HG02973 (cell line): ENCODE measurements around the gene LRRC30.
"Not testable (repeated sequence)": the region's sequence is repeated elsewhere in the genome, so short reads cannot be mapped to it uniquely, and the experiment has no call there.

Experiments
- ATAC-seq: cut with Tn5 transposase; IDR thresholded peaks from one replicate; pipeline ENCODE4 v1.9.1; 2021; ENCODE audit warnings: moderate library complexity; ENCODE audit not compliant: unreplicated experiment

Gene LRRC30

GRCh38 chr18:7230626-7231349 lies at the start of gene LRRC30:
Gene LRRC30, plus strand, starts transcription at chr18:7231089. Its CDS starts 50 bp downstream, at chr18:7231139.
- no peak for ATAC-seq

- no peak for ATAC-seq
Measured at GRCh38 chr18:7185701-7186100, 45.2 kb upstream of the LRRC30 start.

DNA sequence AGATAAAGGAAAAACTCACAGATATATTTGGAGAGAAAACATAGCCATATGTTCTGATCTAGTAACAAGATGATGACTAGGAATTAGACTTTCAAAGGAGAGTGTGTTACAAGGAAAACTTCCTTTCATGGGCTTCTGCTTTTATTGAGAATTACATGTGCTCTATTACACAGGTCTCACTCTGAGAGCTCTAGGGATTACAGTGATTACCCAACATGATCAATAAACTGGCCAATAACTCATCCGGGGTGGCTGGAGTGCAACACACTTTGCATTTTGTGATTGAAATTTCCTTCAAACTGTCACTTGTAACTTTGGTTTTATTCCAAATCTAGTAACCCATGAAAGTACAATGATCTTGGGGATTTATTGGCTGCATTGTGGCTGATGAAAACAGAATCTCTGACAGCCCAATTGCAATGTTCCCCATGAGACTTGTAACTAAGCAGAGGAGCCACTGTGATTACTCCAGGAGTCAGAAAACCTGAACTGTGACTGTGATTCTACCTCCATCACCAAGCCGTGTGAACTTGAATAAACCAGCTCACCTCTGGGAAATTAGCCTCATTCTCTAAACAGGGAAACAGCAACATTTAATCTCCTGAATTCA lies 40.2 kb upstream of the LRRC30 start:
- no peak for ATAC-seq

GRCh38 chr18:7191736-7192135 lies 39.2 kb upstream of the LRRC30 start:
- no peak for ATAC-seq

DNA sequence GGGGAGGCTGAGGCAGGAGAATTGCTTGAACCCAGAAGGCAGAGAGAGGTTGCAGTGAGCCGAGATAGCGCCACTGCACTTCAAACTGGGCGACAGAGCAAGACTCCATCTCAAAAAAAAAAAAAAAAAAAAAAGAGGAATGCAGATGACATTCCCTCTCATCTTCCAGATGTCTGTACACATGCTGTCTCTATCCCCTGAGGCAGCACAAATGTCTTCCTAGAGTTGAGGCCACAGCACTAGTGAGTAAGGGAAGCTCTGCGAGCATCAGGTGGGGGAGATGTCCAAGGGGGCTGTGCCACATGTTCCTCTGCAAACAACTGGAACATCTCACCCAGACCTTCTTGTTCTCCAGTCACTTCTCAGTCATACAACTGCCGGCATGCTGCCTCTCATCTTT lies 35.6 kb upstream of the LRRC30 start:
- no peak for ATAC-seq

DNA sequence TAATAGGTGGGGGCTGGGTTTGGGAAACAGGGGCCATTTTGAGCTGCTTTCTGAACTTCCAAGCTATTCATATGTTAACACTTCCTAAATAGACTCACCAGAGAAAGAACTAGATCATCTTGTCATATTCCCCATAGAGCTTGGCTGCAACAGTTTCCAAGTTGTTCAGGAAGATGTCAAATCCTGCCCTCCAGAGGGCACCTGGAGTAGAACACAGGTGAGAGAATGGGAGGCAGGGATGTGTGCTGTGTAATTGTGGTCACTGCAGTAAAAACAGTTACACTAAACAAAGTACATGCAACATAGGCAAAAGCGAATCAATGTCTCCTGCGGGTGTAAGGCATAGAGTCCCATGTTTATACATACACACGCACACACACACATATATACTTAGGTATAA lies 34.5 kb upstream of the LRRC30 start:
- no peak for ATAC-seq

GRCh38 chr18:7197854-7198253 lies 33.0 kb upstream of the LRRC30 start:
- no peak for ATAC-seq

DNA sequence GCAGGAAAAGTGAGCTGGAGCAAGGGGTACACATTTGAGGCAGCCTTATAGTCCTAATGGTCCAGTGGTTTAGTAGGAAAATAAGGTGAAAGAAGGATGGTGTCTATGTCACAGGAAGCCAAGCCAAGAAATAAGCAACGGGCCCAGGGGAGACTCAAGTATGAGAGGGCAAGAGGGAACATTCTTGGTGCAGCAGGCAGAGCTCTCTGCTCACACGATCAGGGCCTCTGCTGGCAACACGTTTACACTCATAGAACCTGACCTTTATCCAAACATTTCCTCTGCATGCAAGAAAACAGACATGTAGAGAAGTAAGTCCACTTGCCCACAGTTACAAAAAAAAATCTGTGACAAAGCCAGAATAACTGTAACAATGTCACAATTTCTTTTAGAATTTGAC lies 32.6 kb upstream of the LRRC30 start:
- no peak for ATAC-seq

DNA sequence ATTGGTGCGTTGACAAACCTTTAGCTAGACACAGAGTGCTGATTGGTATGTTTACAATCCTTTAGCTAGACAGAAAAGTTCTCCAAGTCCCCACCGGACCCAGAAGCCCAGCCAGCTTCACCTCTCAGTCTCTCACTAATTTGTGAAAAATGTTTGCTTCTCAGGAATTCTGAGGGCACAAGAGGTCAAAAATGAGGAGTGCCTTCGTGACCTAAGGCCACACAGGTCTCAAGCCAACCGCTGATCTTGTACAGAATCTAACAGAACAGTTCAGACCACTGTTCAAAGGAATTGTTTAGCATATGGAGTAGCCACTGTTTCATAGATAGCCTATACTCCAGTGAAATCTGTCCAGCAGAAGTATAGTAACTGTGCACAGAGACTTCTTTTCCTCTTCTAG lies 29.8 kb upstream of the LRRC30 start:
- no peak for ATAC-seq

GRCh38 chr18:7202169-7202568 lies 28.7 kb upstream of the LRRC30 start:
- ATAC-seq = no peak

GRCh38 chr18:7203601-7204000 lies 27.3 kb upstream of the LRRC30 start:
- not testable (repeated sequence) for ATAC-seq

DNA sequence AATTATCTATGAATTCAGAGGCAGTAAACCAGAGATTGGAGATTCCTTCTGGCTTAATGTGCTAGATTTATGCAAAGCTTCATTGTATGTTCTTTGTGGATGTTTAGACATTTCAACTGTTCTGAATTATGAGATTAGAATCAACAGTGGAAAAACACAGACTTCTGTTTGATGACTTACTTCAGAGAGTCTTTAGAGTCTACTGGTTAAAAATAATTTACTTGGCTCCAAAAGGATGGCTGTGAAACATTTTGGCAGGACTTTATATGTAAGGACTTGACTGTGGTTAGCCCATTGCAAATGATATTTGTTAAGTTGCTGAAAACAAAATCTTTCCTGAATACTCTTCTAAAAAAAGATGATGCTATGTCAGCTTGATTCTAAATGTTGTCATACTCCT lies 25.5 kb upstream of the LRRC30 start:
- ATAC-seq = no peak

DNA sequence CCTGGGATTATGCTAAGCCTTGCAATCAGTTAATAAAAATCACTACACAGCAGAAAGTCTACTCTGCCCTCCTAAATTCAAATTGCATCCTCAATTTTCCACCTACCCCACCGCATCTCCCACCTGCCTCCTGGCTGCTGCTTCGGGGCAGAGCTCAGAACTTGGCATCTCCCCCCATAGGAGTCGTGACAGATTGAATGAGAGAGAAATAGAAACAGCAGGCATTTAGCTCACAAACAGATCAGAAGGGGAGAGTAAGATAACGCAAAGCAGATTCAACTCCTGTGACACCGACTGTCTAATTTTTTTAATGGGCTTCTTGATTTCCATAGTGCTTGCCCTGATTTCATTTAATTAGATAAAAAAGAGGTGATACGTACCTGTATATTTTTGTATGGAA lies 24.7 kb upstream of the LRRC30 start:
- no peak for ATAC-seq

DNA sequence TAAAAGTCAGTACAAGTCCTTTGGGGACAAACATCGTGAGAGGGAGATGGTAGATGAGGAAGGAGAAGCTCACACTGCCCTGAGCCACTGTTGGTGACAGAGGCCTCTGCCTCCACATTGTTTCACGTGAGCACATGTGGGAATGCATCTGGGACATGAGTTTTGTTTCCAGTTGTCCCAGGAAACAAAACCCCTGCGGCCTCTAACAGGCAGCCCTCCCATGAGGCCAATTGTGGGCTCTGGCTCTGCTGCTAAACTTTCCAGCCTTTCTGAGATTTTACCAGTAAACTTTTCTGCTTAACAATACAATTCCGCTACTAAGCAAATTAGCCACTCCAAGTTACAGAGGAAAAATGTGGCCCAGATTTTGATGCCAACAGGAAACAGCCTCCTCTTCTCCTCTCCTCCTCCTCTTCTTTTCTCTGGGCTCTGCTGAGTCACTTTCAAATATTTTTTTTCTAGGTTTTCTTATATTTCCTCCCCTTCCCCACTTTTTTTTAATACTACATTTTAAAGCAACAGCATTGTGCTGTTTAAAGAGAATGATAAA lies 23.4 kb upstream of the LRRC30 start:
- ATAC-seq = no peak

GRCh38 chr18:7221424-7222155 lies 9.3 kb upstream of the LRRC30 start:
- ATAC-seq = no peak

GRCh38 chr18:7224198-7224597 lies 6.7 kb upstream of the LRRC30 start:
- no peak for ATAC-seq

GRCh38 chr18:7232218-7232617 lies 1.3 kb downstream of the LRRC30 start:
- no peak for ATAC-seq

- ATAC-seq = no peak
Measured at GRCh38 chr18:7233134-7233810, 2.4 kb downstream of the LRRC30 start.

DNA sequence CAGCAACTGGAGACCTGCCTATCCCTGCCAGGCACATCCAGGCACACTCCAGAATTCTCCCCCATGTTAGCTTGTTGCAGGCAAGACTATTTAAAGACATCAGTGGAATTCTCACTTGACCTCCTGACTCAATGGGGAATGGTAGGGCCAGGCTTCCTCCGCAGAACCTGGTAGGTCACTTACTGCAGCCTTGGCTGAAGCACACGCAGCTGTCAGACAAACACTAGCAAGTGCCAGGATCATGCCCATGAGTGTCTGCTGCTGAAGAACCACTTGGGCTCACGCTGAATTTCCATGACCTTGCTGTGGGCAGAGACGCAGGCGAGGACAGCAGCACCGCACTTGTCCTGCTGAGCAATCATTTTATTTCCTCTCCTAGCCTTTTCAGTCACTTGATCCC lies 3.2 kb downstream of the LRRC30 start:
- no peak for ATAC-seq

DNA sequence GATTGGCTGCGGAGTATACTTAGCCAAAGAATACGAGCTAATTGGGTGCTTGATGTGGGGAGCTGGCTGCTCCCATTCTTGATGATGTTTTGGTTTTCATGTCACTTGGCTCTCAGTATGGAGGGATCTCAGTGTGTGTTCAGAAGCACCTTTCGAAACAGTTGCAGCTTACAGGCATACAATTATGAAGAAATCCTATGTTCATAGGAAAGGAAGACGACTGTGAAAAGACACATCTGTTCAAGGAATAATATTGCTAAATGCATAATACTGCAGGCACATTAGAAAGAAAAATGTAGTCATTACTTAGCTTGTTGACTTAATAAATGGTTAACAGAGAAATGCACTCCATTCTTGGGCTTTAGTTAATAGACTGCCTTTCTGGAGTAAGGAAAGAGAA lies 4.1 kb downstream of the LRRC30 start:
- no peak for ATAC-seq

DNA sequence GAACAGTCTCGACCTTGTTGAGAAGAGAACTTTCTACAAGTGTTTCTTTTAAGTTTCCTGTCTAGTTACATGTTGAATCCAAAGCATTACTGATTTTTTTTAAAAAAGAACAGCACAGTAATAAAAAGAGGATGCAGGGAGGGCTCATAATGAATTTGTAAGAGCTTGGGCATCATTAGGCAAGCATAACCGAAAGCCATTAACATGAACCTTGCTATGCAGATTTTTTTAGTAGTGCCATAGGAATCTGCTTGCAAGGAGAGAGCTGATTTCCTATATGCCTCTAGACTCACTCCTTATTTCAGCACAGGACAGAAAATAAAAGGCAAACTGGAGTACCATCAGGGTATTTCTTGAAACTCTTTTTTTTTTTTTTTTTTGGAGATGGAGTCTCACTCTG lies 5.2 kb downstream of the LRRC30 start:
- ATAC-seq = no peak
